HepG2 (cell line): ENCODE data around the gene DIS3L2. TPM values are rescaled to one million over a fixed set of nuclear protein-coding genes. Genes with fewer than 3 reads are reported as not detected.

Source experiments
- BHLHE40 ChIP-seq: IDR thresholded peaks from 2 replicates; pipeline ENCODE4 v1.6.1; 2011; ENCODE audit warnings: low read length, improper control_type of control experiment
- DRAP1 ChIP-seq: IDR thresholded peaks from 2 replicates; pipeline ENCODE4 v1.6.1; 2016; ENCODE audit warnings: missing genetic modification reagents, missing compliant biosample characterization
- E2F2 ChIP-seq: sonication (generic); formaldehyde crosslinking; IDR thresholded peaks from 2 replicates; pipeline ENCODE4 v1.4.0; 2020; ENCODE audit warnings: missing genetic modification reagents, borderline replicate concordance
- FOXP1 ChIP-seq, 2 experiments: fragments of 450-650 bp in 1 of 2; IDR thresholded peaks; 2 replicates each; pipeline ENCODE4 v1.6.1; 2017 to 2018; ENCODE audit warnings: antibody characterized with exemption in 1 of 2
- HIVEP1 ChIP-seq: sonication (generic); formaldehyde crosslinking; IDR thresholded peaks from 2 replicates; pipeline ENCODE4 v1.4.0; 2020; ENCODE audit warnings: mild to moderate bottlenecking, missing genetic modification reagents
- KAT2B ChIP-seq: fragments of 150-350 bp; IDR thresholded peaks from 2 replicates; pipeline ENCODE4 v1.6.1; 2014; ENCODE audit warnings: low read depth, low read length, borderline replicate concordance
- REXO4 ChIP-seq: sonication (generic); formaldehyde crosslinking; IDR thresholded peaks from 2 replicates; pipeline ENCODE4 v1.8.0; 2022; ENCODE audit warnings: missing genetic modification reagents, mild to moderate bottlenecking, borderline replicate concordance
- TBX3 ChIP-seq: fragments of 450-650 bp; IDR thresholded peaks from 2 replicates; pipeline ENCODE4 v1.6.1; 2017; ENCODE audit warnings: antibody characterized with exemption, mild to moderate bottlenecking, inconsistent platforms, borderline replicate concordance
- ZNF160 ChIP-seq: sonication (generic); formaldehyde crosslinking; IDR thresholded peaks from 2 replicates; pipeline ENCODE4 v1.8.0; 2022; ENCODE audit warnings: mild to moderate bottlenecking, inconsistent platforms, missing genetic modification reagents
- ZNF407 ChIP-seq: sonication (generic); formaldehyde crosslinking; IDR thresholded peaks from one replicate; pipeline ENCODE4 v1.5.1; 2020; ENCODE audit warnings: mild to moderate bottlenecking, missing genetic modification reagents; ENCODE audit errors: not compliant biosample characterization
- ZNF782 ChIP-seq: sonication (generic); formaldehyde crosslinking; IDR thresholded peaks from 2 replicates; pipeline ENCODE4 v1.4.0; 2020; ENCODE audit warnings: missing genetic modification reagents, mild to moderate bottlenecking, borderline replicate concordance
- ZNF800 ChIP-seq: sonication (generic); formaldehyde crosslinking; IDR thresholded peaks from 2 replicates; pipeline ENCODE4 v1.4.0; 2020; ENCODE audit warnings: missing genetic modification reagents
- ZNF83 ChIP-seq: sonication (generic); formaldehyde crosslinking; IDR thresholded peaks from 2 replicates; pipeline ENCODE4 v1.4.0; 2020; ENCODE audit warnings: missing genetic modification reagents, mild to moderate bottlenecking, borderline replicate concordance
- polyA plus RNA-seq, 8 experiments: library from polyadenylated mRNA; depleted of rRNA in 3 of 8; stranded (reverse) in 7 of 8; unstranded in 1 of 8; fragments of >200 nt; fragmentation: Illumina TruSeq in 4 of 8; extraction: Trizol in 4 of 8; gene quantifications; 2 replicates each; pipeline versions ENCODE4 v1.2.1 to v1.2.3, GENCODE V29; 2011 to 2016; ENCODE audit warnings: low read depth in 4 of 8, missing spikeins in 1 of 8, mixed read lengths in 1 of 8; ENCODE audit not compliant: insufficient read depth in 1 of 8
- total RNA-seq, 5 experiments: library from RNA; depleted of rRNA; stranded (reverse); fragments of >200 nt; fragmentation: Illumina TruSeq; extraction: Trizol; gene quantifications; 2 replicates each; pipeline ENCODE4 v1.2.3, GENCODE V29; 2016; ENCODE audit warnings: low read depth in 1 of 5

The DIS3L2 gene
- total and polyA plus RNA-seq, 2 of the 13 experiments (the other 11 are each of a cell fraction or from before 2014, with no cell fraction given), result 7.0 to 23.9 TPM

- no peak for TF ChIP-seq BHLHE40
- TF ChIP-seq KAT2B, result no peak
- TF ChIP-seq ZNF800 (CRISPR knock-in tag), result peak; percentile 88; the same call in 1 of the 2 replicates
- TF ChIP-seq ZNF782 (CRISPR knock-in tag), result 0 out of 2 replicates have a peak, but pooled peaks have one; percentile 8
- no peak for TF ChIP-seq E2F2 (CRISPR knock-in tag)
- no peak for TF ChIP-seq HIVEP1
- 0 out of 2 replicates have a peak, but pooled peaks have one; percentile 51 for TF ChIP-seq ZNF160 (CRISPR knock-in tag)
- TF ChIP-seq DRAP1 (CRISPR knock-in tag), result no peak
- TF ChIP-seq TBX3, result no peak
- TF ChIP-seq ZNF407 (CRISPR knock-in tag), result peak; percentile 29
- no peak for TF ChIP-seq REXO4 (CRISPR knock-in tag)
- no peak for TF ChIP-seq FOXP1 (IDR thresholded peaks at IDR 0.05)
- no peak for TF ChIP-seq FOXP1 (CRISPR knock-in tag; IDR thresholded peaks at IDR 0.05)
- TF ChIP-seq ZNF83 (CRISPR knock-in tag), result 0 out of 2 replicates have a peak, but pooled peaks have one; percentile 85
These were observed 36.0 kb upstream of the DIS3L2 start (continued) for GRCh38 chr2:231925303-231926179.
